Muscle layer of duodenum (tissue), 2 donors: ENCODE data around the gene KRT9.
A peak's percentile ranks its signal among the peaks of the same experiment; 100 is the strongest.
"Not testable (repeated sequence)": the region's sequence is repeated elsewhere in the genome, so short reads cannot be mapped to it uniquely, and the experiment has no call there.

Source experiments
- H3K27ac ChIP-seq: one replicate; pipeline ENCODE4 v1.7.0; 2013; ENCODE audit warnings: mild to moderate bottlenecking, low read length
- H3K27me3 ChIP-seq: one replicate; pipeline ENCODE4 v1.7.0; 2013; ENCODE audit warnings: low read depth, mild to moderate bottlenecking, control low read depth, low read length
- H3K36me3 ChIP-seq, 2 donors: one replicate each; pipeline ENCODE4 v1.7.0; 2013; ENCODE audit warnings: low read length in 2 of 2, control low read depth in 1 of 2, mild to moderate bottlenecking in 1 of 2; ENCODE audit not compliant: insufficient read depth in 2 of 2, control insufficient read depth in 1 of 2
- H3K4me1 ChIP-seq, 2 donors: one replicate each; pipeline ENCODE4 v1.7.0; 2013; ENCODE audit warnings: low read length in 2 of 2, mild to moderate bottlenecking in 2 of 2, control low read depth in 1 of 2, moderate library complexity in 1 of 2; ENCODE audit not compliant: insufficient read depth in 2 of 2, control insufficient read depth in 1 of 2
- H3K4me3 ChIP-seq, 2 donors: one replicate each; pipeline ENCODE4 v1.7.0; 2013; ENCODE audit warnings: low read length in 2 of 2, low read depth in 1 of 2, mild to moderate bottlenecking in 1 of 2
- H3K9me3 ChIP-seq, 2 donors: one replicate each; pipeline ENCODE4 v1.7.0; 2013; ENCODE audit warnings: low read length in 2 of 2, control low read depth in 1 of 2, mild to moderate bottlenecking in 1 of 2; ENCODE audit not compliant: control insufficient read depth in 1 of 2
- donor health status: healthy.

Gene KRT9

DNA sequence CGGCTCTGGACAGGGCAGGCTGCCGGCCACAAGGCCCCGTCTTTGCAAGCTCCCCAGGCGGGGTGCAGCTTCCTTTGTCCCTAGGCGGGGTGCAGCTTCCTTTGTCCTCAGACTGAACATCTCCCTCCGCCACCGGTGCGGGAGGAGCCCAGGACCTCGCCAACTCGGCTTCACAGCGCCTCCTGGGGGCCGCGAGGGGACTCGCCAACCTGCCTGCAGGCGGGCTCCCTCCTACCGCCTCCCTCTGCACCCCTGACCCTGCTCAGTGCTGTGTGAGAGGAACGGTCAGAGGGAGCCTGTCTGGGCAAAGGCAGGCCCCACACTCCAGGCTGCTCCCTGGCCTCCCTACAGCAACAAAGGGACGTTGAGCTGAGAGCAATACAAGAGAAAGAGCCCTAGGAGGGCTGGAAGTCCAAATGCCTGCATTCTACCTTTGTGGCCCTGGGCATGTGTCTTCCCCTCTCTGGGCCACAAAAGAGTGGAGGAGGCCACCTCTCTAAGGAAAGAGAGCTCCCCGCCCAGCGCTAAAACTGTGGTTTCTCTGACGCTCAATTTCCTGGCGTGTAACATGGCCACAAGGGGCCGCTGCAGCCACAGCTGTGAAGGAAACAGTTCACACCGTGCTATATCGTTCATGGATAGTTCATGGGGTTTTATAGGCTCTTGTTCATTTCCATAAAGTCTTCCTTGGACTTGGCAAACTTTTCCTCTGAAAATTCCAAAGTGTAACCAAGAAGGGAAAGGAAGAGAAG is 22.8 kb downstream of the KRT9 start:
- Histone ChIP-seq H3K27ac (peak overlapping the region; percentile 84), H3K9me3 (no peaks in the 10 kb centered on the region), H3K4me3 (peak overlapping the region; percentile 33 to 53), H3K4me1 (peaks cover 9 to 16% of the 10 kb centered on the region in 2 donors), H3K36me3 (no peaks in the 10 kb centered on the region), H3K27me3 (no peaks in the 10 kb centered on the region)

DNA sequence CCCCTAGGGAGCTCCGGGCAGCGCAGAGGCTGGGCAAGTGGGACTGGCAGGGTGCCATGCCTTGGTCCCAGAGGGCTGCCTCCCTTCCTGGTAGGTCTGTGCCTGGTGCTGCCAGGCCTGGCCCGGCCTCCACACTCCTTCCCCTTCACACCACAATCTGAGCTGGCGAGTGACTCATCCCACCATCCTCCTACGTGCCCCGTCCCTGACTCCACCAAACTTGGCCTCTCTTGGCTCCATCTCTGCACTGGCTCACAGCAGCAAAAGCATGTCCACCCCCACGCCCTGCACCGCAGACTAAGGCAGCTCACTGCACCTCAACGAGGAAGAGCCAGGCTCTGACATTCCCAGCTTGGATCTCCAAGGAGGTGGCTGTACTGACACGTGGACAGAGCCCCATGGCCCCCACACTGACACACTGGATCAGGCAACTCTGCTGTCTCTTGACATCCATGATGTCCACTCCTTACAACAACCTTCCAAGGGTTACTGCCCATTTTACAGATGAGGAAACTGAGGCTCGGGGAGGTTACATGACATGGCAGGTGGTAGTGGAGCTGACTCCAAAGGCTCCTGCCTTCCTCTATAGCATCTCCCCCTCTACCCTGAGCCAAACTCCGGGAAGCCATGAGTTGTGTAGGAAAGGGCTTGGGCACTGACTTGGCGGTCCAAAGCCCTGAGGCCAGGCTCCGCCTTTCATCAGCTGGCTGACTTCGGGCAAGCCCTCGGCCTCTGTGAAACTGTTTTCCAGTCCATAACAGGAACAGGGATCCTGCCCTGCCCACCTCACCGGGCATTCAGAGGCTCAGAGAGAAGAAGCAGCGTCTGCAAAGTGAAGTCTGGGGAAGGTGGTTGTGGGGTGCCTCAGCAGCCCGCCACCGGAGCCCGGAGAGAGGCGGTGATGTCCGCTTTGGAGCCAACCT is 23.7 kb downstream of the KRT9 start:
- Histone ChIP-seq H3K36me3 (no peaks in the 10 kb centered on the region), H3K27me3 (no peaks in the 10 kb centered on the region), H3K27ac (peak overlapping the region; percentile 36), H3K4me3 (peak overlapping the region; percentile 21 to 53), H3K4me1 (peaks cover 9 to 16% of the 10 kb centered on the region in 2 donors), H3K9me3 (no peaks in the 10 kb centered on the region)

DNA sequence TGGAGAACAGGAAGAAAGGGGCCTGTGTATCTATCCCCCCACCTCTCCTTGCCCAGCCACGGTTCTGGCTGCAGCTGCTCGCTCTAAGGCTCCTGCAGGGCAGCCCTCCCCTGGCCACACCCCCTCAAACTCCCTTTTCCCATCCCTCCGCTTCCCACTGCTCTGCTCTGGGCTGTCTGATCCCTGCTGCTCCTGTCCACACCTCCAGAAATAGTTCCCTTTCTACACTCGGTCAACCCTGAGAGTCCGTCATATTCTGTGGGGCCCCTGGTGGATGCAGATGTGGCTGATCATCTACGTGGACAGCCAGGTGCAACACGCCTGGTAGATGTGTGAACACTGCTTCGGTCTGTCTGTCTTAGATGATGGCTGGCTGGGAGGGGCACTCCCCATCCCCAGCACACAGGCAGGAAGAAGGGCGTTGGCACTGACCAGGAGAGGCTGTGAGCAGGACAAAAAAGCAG is 24.4 kb downstream of the KRT9 start:
- Histone ChIP-seq H3K27ac (peak overlapping the region; percentile 36), H3K4me1 (peaks cover 9 to 16% of the 10 kb centered on the region in 2 donors), H3K27me3 (no peaks in the 10 kb centered on the region), H3K36me3 (no peaks in the 10 kb centered on the region), H3K4me3 (no peak overlapping the region), H3K9me3 (no peaks in the 10 kb centered on the region)

DNA sequence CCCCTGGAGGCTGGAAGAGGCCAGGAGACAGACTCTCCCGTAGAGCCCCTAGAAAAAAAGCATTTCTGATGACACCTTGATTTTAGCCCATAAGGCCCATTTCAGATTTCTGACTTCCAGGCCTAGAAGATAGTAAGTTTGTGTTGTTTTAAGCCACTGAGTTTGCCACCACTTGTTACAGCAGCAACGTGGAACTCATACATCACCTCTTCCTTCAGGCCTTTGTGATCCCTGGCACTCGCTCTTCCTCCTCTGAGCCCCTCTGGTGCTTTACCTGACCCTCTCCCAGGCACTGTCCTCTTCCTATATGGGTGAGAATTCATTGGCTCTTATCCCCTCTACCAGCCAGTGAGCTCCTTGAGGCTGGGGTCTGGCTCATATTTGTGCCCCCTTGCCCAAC is 25.0 kb downstream of the KRT9 start:
- Histone ChIP-seq H3K4me3 (no peak overlapping the region), H3K27ac (no peak overlapping the region), H3K36me3 (no peaks in the 10 kb centered on the region), H3K9me3 (no peaks in the 10 kb centered on the region), H3K27me3 (no peaks in the 10 kb centered on the region), H3K4me1 (peaks cover 9 to 16% of the 10 kb centered on the region in 2 donors)

DNA sequence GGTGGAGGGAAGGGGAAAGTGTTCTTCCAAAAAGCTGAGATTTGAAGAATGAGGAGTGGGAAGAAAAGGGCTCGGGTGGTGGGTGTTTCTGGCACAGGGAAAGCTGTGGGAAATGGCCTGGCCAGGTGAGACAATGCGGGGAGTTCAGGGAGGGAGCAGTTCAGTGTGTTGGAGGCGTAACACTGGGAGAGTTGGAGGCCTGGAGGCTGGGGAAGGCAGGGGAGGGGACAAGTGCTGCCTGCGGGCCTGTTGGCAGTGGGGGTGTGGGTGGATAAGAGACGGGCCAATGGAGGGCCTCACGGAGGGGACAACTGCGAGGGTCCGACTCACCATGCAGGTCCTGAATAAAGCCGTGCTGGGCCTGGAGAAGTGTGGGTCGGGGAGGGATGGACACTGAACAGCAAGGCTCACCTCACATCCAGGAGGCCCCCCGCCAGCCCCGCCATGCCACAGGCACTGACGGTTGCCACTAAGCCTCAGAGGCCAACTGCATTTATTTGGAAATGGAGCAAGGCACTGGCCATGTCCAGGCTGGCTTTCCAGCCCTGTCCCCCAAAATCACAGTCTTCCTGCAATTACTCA is 25.9 kb downstream of the KRT9 start:
- Histone ChIP-seq H3K27ac (no peak overlapping the region), H3K36me3 (no peaks in the 10 kb centered on the region), H3K9me3 (no peaks in the 10 kb centered on the region), H3K27me3 (no peaks in the 10 kb centered on the region), H3K4me3 (no peak overlapping the region), H3K4me1 (peaks cover 9 to 16% of the 10 kb centered on the region in 2 donors)

DNA sequence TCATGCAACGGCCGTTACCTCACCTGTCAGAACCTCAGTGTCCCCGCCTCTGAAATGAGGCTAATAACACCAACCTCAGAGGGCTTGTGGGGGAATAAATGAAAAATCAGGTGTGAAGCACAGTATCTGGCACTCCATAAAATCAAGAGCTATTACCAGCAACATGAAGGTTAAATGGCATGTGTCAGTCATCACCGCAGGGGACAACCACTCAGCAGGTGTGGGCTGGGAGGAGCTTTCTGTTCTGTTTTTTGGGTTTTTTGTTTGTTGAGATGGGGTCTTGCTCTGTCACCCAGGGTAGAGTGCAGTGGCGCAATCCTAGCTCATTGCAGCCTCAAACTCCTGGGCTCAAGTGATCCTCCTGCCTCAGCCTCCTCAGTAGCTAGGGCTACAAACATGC is 26.9 kb downstream of the KRT9 start:
- no peak overlapping the region for H3K27ac ChIP-seq
- no peaks in the 10 kb centered on the region for H3K36me3 ChIP-seq
- H3K27me3 ChIP-seq = no peaks in the 10 kb centered on the region
- peaks cover 9 to 16% of the 10 kb centered on the region in 2 donors for H3K4me1 ChIP-seq
- H3K4me3 ChIP-seq = no peak overlapping the region
- H3K9me3 ChIP-seq = no peaks in the 10 kb centered on the region

DNA sequence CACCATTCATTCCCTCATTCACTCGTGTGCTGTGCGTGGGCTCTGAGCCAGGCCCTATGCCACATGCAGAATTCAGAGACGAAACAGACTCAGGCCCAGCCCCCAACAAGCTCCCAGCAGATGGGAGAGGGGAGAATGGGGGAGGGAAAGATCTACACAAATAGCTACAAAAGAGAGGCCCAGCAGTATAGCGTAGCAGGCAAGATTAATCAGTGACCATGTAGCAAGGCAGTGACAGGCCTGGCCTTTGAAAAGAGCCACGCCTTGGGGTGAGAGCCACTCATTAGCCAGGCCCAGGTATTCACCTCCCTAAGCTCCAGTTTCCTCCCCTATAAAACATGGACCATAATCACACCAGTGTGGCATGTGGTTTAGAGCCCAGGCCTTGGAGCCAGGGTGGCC is 27.4 kb downstream of the KRT9 start:
- Histone ChIP-seq H3K36me3 (no peaks in the 10 kb centered on the region), H3K4me3 (no peak overlapping the region), H3K4me1 (peaks cover 9 to 16% of the 10 kb centered on the region in 2 donors), H3K27me3 (no peaks in the 10 kb centered on the region), H3K27ac (no peak overlapping the region), H3K9me3 (no peaks in the 10 kb centered on the region)

DNA sequence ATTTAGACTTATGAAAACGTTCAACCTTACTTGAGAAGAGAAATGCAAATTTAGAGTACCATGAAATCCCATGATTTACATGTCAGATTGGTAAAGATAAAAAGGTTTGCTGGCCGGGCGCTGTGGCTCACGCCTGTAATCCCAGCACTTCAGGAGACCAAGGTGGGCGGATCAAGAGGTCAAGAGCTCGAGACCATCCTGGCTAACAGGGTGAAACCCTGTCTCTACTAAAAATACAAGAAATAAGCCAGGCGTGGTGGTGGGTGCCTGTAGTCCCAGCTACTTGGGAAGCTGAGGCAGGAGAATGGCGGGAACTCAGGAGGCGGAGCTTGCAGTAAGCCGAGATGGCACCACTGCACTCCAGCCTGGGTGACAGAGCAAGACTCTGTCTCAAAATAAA is 29.1 kb downstream of the KRT9 start:
- not testable (repeated sequence) for H3K36me3 ChIP-seq, H3K9me3 ChIP-seq, H3K27ac ChIP-seq, H3K4me1 ChIP-seq, H3K27me3 ChIP-seq, H3K4me3 ChIP-seq

DNA sequence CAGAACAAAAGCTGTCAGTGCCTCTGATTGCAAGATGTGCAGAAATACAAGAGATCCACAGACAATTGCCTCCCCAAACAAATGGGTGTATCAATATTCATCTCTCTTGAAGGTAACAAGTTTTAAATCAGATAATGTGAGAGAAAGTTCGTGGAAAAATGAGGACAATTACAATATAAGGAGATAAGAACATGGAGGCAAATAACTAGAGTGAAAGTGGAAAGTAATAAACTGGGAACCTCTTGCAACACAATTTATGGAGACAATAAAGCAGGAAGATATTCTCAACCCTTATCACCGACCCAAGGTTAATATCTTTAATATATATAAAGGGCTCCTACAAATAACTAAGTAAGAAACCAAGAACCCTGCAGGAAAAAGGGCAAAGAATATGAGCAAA is 29.5 kb downstream of the KRT9 start:
- Histone ChIP-seq H3K4me3 (no peak overlapping the region), H3K4me1 (no peaks in the 10 kb centered on the region), H3K9me3 (no peaks in the 10 kb centered on the region), H3K27ac (no peak overlapping the region), H3K36me3 (no peaks in the 10 kb centered on the region), H3K27me3 (no peaks in the 10 kb centered on the region)

DNA sequence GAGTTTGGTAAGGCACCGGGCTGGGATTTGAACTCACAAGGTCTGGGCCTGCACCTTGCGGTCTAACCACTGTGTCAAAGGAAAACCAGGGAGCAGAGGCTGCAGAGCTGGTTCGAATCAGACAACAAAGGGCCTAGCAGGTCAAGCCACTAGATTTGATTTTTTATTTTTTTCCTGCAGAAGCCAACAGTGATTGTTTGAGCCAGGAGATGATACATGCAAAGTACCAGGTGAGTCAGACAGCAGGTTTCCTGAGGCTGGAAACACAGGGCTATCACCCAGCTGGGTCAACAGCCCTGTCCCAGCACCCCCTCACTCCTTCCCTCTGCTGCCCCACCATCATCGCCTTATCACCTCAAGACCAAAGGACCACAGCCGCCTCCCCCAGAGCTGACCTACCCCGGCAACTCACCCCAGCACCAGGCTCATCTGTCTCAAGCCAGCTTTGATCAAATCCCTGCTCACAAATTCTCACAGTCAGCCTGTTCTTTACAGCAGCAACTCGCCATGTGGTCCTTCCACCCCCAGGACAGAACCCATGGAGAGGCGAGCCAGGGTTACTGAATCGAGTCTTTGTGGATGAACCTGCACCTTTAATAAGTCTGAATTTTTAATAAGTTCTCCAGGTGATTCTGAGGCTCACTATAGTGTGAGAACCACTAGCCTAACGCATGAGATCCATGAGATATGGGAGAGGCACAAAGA is 30.8 kb downstream of the KRT9 start:
- Histone ChIP-seq H3K27ac (peak overlapping the region; percentile 4), H3K36me3 (no peaks in the 10 kb centered on the region), H3K27me3 (no peaks in the 10 kb centered on the region), H3K4me1 (no peaks in the 10 kb centered on the region), H3K9me3 (no peaks in the 10 kb centered on the region), H3K4me3 (no peak overlapping the region)
